BLaER1 (cell line): ENCODE results near the gene LTBP3.

ENCODE experiments used
- H3K27ac ChIP-seq: shearing (Covaris generic); formaldehyde crosslinking; 2 replicates; pipeline ENCODE4 v1.8.1; 2022
- H3K27me3 ChIP-seq: shearing (Covaris generic); formaldehyde crosslinking; 2 replicates; pipeline ENCODE4 v1.8.1; 2022
- H3K36me3 ChIP-seq: shearing (Covaris generic); formaldehyde crosslinking; 2 replicates; pipeline ENCODE4 v1.8.1; 2022
- H3K4me1 ChIP-seq: shearing (Covaris generic); formaldehyde crosslinking; 2 replicates; pipeline ENCODE4 v1.8.1; 2022
- H3K4me2 ChIP-seq: shearing (Covaris generic); formaldehyde crosslinking; 2 replicates; pipeline ENCODE4 v1.8.1; 2022
- H3K4me3 ChIP-seq: shearing (Covaris generic); formaldehyde crosslinking; 2 replicates; pipeline ENCODE4 v1.8.1; 2022
- H3K9ac ChIP-seq: shearing (Covaris generic); formaldehyde crosslinking; 2 replicates; pipeline ENCODE4 v1.8.1; 2022
- H3K9me3 ChIP-seq: shearing (Covaris generic); formaldehyde crosslinking; 2 replicates; pipeline ENCODE4 v1.8.1; 2022
- H4K20me1 ChIP-seq: shearing (Covaris generic); formaldehyde crosslinking; 2 replicates; pipeline ENCODE4 v1.8.1; 2022
- Cebpa-rat ChIP-seq: shearing (Covaris generic); IDR thresholded peaks from 2 replicates; pipeline ENCODE4 v1.8.1; 2022

LTBP3 gene

DNA sequence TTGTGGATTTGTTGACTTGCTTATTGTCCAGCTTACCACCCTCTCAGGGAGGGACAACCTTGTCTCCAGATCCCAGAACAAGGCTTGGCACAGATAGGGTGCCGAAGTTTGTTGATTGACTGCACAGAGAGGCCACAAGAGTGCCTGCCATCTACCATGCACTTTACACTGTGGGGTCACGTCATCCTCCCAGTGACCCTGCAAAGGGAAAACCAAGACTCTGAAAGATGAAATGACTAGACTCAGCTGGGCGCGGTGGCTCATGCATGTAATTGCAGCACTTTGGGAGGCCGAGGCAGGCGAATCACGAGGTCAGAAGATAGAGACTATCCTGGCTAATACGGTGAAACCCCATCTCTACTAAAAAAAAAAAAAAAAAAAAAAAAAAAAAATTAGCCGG is 4.6 kb upstream of the LTBP3 start:
- H3K4me3 ChIP-seq, result no peak overlapping the region
- TF ChIP-seq Cebpa-rat, result no peak
- H3K9me3 ChIP-seq, result no peaks in the 10 kb centered on the region
- H3K4me2 ChIP-seq, result no peak overlapping the region
- H3K36me3 ChIP-seq, result no peaks in the 10 kb centered on the region
- H3K27ac ChIP-seq, result no peak overlapping the region
- H3K27me3 ChIP-seq, result no peaks in the 10 kb centered on the region
- no peaks in the 10 kb centered on the region for H4K20me1 ChIP-seq
- H3K9ac ChIP-seq, result no peak overlapping the region
- peaks cover 79% of the 10 kb centered on the region for H3K4me1 ChIP-seq

DNA sequence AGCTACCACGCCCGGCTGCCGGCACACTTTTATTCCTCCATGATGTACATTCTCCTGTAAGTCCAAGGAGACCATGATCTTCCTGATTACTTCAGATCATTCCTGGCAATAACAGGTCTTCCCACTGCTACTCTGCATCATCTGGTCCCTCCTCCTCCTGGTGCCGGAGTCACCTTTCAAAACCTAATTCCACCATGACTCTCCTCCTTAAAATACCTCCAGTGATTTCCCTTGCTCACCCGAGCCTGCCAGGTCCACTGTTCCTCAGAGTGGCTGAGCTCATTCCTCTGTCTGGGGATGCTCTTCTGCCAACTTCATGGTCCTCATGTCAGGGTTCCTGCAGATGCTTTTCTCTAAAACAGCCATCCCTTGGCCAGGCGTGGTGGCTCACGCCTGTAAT is 3.9 kb upstream of the LTBP3 start:
- Histone ChIP-seq H3K4me2 (no peak overlapping the region), H3K36me3 (no peaks in the 10 kb centered on the region), H3K9ac (no peak overlapping the region), H4K20me1 (no peaks in the 10 kb centered on the region), H3K27ac (no peak overlapping the region), H3K4me1 (peaks cover 76% of the 10 kb centered on the region), H3K9me3 (no peaks in the 10 kb centered on the region), H3K27me3 (no peaks in the 10 kb centered on the region), H3K4me3 (no peak overlapping the region)
- TF ChIP-seq Cebpa-rat, result no peak

DNA sequence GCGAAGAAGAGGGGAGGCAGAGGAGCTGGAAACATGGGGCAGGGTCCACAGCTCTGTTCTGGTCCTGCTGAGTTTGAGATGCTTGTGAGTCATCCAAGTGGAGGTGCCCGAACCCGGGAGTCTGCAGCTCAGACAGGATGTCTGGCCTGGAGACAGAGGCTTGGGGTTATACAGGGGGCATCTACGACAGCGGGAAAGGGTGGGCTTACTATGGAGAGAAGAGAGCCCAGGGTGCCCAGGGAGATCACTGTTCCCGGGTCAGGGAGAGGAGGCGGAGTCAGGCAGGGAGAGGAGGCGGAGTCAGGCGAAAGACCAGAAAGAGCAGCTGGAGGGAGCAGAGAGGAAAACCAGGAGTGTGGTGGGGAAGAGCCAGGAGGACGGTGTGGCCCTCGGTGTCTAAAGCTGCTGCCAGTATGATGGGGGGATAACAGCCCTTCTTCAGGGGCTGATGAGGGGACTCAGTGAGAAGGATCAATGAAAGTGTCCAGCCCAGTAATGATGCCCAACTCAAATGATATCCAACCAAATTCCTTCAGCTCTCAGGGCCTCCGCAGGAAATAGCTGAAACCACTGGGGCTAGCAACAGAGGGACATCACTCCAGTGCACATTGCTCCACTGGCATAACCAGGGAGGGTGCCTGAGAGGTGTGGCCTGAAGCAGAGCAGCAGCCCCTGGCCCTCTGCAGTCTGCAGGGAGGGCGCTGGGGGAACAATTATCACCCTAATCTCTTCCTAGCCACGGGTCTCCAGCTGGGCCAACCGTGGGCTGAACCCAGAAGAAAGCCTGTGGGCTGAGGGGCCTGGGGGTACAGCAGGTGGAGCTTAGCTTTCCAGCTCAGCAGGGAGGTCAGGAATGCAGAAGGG is 2.6 kb upstream of the LTBP3 start:
- Histone ChIP-seq H4K20me1 (no peaks in the 10 kb centered on the region), H3K4me2 (peak overlapping the region; percentile 98), H3K4me1 (peaks cover 76% of the 10 kb centered on the region), H3K4me3 (no peak overlapping the region), H3K9ac (peak overlapping the region; percentile 5; the same call in 1 of the 2 replicates), H3K27ac (peak overlapping the region; percentile 96; the same call in 1 of the 2 replicates), H3K9me3 (no peaks in the 10 kb centered on the region), H3K27me3 (no peaks in the 10 kb centered on the region), H3K36me3 (no peaks in the 10 kb centered on the region)
- TF ChIP-seq Cebpa-rat, result no peak

DNA sequence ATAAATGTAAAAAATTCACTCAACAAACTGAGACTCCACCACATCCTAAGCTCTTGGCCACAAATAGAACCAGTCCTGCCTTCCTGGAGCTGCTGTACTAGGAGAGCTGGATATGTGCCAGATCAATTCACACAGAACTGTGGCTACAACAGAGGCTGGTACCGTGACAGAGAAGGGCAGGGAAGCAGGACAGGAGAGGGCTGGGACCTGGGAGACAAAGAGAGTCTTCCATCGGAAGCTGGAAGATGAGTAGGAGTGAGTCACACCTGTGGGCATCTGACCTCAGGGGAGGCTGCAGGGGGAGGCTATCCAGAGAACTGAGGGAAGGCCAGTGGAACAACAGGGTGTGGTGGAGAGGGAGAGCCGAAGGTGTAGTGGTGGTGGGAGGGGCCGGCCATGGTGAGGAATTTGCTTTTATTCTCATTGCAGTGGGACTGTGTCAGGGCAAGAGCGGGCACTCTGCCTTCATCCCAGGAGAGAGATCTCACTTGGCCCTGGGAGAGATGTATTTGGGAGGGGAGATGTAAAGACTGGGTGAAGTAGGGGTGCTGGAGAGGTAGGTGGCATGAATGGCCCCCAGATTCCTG is 1.9 kb upstream of the LTBP3 start:
- H3K9me3 ChIP-seq, result no peaks in the 10 kb centered on the region
- peak overlapping the region; percentile 89; the same call in 1 of the 2 replicates for H3K9ac ChIP-seq
- no peaks in the 10 kb centered on the region for H3K36me3 ChIP-seq
- H3K4me1 ChIP-seq, result peaks cover 76% of the 10 kb centered on the region
- peak overlapping the region; percentile 98 for H3K4me2 ChIP-seq
- peak overlapping the region; percentile 96; the same call in 1 of the 2 replicates for H3K27ac ChIP-seq
- no peak overlapping the region for H3K4me3 ChIP-seq
- H3K27me3 ChIP-seq, result no peaks in the 10 kb centered on the region
- no peak for TF ChIP-seq Cebpa-rat
- no peaks in the 10 kb centered on the region for H4K20me1 ChIP-seq

DNA sequence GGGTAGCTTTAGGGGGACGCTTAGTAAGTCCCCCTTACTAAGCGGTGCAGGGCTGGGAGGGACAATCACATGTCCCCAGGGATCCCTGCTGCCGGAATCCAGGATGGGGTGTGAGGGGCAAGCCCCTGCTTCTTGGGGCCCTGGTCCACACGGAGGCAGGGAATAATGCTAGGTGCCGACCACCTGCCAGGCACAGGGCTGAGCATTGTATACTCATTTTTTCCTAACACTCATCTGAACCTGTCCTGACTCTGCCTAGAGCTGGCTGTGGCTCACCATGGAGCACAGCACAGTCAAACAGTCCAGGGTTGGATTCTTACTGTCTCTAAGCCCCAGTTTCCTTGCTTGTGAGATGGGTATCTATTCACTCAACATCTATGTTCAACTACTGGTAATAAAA is 1.4 kb upstream of the LTBP3 start:
- Histone ChIP-seq H4K20me1 (no peaks in the 10 kb centered on the region), H3K4me1 (peaks cover 76% of the 10 kb centered on the region), H3K4me3 (peak overlapping the region; percentile 73; the same call in 1 of the 2 replicates), H3K9ac (peak overlapping the region; percentile 89; the same call in 1 of the 2 replicates), H3K9me3 (no peaks in the 10 kb centered on the region), H3K36me3 (no peaks in the 10 kb centered on the region), H3K27me3 (no peaks in the 10 kb centered on the region), H3K4me2 (peak overlapping the region; percentile 98), H3K27ac (peak overlapping the region; percentile 96)
- TF ChIP-seq Cebpa-rat, result no peak

DNA sequence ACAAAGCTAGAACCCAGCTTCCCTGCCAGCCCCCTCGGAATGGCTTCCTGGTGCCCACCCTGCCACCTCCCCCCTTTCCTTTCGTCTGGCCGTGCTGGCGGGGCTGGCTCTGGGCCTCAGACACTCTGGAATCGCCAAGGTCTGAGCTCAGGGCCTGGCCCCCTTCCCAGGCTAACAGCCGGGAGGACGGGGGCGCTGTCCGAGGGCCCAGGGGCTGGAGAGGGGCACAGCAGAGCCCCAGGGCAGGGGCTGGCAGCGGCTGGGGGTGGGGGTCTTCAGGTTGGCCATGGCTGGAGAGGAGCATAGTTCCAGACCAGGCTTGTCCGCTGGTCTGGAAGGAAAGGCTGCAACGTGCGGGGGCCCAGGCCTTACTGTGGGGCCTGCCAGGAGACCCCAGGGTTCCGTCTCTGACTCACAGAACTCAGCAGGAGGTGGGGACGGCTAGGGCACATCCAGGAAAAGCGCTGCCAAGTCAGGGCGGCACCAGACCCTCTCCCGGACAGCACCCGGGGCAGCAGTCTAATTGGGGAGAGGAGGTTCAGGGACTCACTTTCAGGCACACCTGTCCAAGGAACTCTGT is 861 bp upstream of the LTBP3 start:
- Histone ChIP-seq H3K27me3 (no peaks in the 10 kb centered on the region), H3K9ac (peak overlapping the region; percentile 89), H3K9me3 (no peaks in the 10 kb centered on the region), H3K4me3 (peak overlapping the region; percentile 73), H3K36me3 (no peaks in the 10 kb centered on the region), H3K4me1 (peaks cover 76% of the 10 kb centered on the region), H3K27ac (peak overlapping the region; percentile 96), H4K20me1 (no peaks in the 10 kb centered on the region), H3K4me2 (peak overlapping the region; percentile 98)
- no peak for TF ChIP-seq Cebpa-rat

DNA sequence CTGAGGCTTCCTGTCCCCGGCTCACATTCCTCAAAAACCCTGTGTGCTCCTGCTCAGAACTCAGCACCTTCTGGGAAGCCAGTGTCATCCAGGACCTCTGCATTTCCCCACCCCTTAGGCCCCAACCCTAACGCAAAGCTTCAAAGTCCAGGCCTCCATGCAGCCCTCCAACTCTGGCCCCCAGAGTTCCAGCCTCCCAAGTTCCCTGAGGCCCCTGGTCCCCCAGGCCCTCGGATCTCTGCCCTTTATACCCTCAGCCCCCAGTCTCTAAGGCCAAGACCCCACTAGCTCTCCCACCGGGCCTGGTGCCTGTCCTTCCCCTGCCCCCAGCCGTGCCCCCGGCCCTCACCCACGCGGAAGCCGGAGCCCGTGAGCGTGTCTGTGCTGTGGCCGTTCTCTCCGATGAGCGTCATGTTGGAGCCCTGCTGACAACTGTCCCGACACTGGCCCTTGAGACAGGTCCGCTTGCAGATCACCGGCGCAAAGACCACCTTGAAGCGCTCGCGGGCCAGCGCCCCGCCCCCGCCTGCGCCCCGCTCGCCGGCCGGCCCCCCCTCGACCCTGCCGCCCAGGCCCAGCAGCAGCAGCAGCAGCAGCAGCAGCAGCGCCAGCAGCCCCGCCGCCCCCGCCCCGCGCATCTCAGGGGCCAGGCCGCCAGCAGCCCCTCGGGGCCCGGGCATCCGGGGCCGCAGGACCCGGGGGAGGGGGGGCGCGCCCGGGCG is 718 bp downstream of the LTBP3 start:
- TF ChIP-seq Cebpa-rat, result no peak
- H3K4me1 ChIP-seq, result peaks cover 82% of the 10 kb centered on the region
- peak overlapping the region; percentile 98 for H3K4me2 ChIP-seq
- no peaks in the 10 kb centered on the region for H3K27me3 ChIP-seq
- H3K27ac ChIP-seq, result peak overlapping the region; percentile 96
- no peaks in the 10 kb centered on the region for H3K36me3 ChIP-seq
- 0 out of 2 replicates have a peak, but pooled peaks cover 6% of the 10 kb centered on the region for H4K20me1 ChIP-seq
- H3K9ac ChIP-seq, result peak overlapping the region; percentile 89
- H3K4me3 ChIP-seq, result peak overlapping the region; percentile 73
- no peaks in the 10 kb centered on the region for H3K9me3 ChIP-seq

DNA sequence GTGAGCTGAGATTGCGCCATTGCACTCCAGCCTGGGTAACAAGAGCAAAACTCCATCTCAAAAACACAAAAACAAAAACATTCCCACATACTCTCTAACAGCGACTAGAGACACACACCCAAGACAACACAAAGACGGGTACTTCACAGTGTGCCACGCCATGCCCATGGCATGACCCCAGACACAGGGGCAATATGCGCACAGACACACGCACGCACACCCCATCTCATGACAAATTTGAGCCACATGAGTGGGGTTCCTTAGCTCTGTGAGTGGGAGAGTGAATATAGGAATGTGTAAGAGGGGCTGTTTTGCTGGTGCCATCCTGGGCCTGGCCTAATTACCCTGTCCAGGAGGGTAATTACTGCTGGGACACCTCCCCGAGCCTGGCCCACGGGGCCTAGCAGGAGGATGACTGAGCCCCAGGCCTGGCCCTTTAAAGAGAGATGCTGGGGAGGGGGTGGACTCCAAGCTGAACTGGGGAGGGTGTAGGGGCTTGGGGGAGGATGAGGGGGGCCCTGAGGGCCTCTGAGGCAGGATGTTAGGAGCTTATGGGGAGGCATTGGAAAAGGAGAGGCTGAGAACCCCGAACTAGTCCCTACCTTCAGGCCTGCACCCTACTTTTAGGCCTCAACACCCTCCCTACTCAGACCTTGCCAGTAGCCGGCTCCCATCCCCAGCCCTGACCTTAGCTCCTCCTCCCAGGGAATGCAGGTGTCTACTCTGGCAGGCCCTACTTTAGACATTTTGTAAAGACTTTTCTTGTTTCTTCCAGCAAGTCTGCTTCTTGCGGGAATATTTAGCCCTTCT is 1.5 kb downstream of the LTBP3 start:
- H3K36me3 ChIP-seq, result peaks cover 2% of the 10 kb centered on the region; the same call in 1 of the 2 replicates
- H3K9me3 ChIP-seq, result no peaks in the 10 kb centered on the region
- H3K27ac ChIP-seq, result peak overlapping the region; percentile 96
- peak overlapping the region; percentile 73 for H3K4me3 ChIP-seq
- H3K27me3 ChIP-seq, result no peaks in the 10 kb centered on the region
- H3K9ac ChIP-seq, result peak overlapping the region; percentile 89
- 0 out of 2 replicates have a peak, but pooled peaks cover 13% of the 10 kb centered on the region for H4K20me1 ChIP-seq
- H3K4me1 ChIP-seq, result peaks cover 89% of the 10 kb centered on the region
- TF ChIP-seq Cebpa-rat, result no peak
- peak overlapping the region; percentile 98 for H3K4me2 ChIP-seq
